HCT116 (cell line): Measurements from ENCODE around the gene CTSE. TPM values are rescaled to one million over a fixed set of nuclear protein-coding genes. Genes with fewer than 3 reads are reported as not detected.

Experiments
- ATAC-seq: fragments of 200-7000 bp; cut with Tn5 transposase; 2 replicates; pipeline ENCODE4 v1.9.1; 2020; ENCODE audit warnings: mild to moderate bottlenecking, moderate library complexity
- BruUV-seq: library from RNA; stranded (reverse); fragments of 400-500 nt; replicated peaks from 2 replicates; lab custom pipeline; 2021; lab: Mats Ljungman, UMichigan
- CTCF ChIA-PET: fragments of 300-600 bp; sonication (Branson Sonifier 250); formaldehyde crosslinking; loops from one replicate; lab custom pipeline; 2021; ENCODE audit warnings: antibody characterized with exemption; lab: Charles Lee
- POLR2A ChIA-PET: fragments of 300-600, 350-600 bp; sonication (Branson Sonifier 250); formaldehyde crosslinking; loops from one replicate; lab custom pipeline; 2021; ENCODE audit warnings: antibody characterized with exemption; lab: Charles Lee
- RAD21 ChIA-PET, 2 experiments: fragments of 300-600 bp; sonication (Branson Sonifier 250); formaldehyde crosslinking; loops; one replicate each; lab custom pipeline; 2023; ENCODE audit warnings: low total read pairs in 2 of 2; ENCODE audit not compliant: uncharacterized antibody in 2 of 2, unreplicated experiment in 2 of 2, low non-redundant PET in 1 of 2; lab: Charles Lee
- DNase-seq: peaks from one replicate; pipeline ENCODE4 v3.0.0-alpha.2; 2010; ENCODE audit warnings: low read depth, low spot score
- H2AFZ ChIP-seq: fragments of 200-600 bp; shearing (Covaris generic), sonication (generic); 2 replicates; pipeline ENCODE4 v1.6.1; 2017; ENCODE audit warnings: low read depth, mixed run types, mixed read lengths, antibody characterized with exemption, low read length; ENCODE audit not compliant: poor library complexity, severe bottlenecking
- H3K27ac ChIP-seq: 2 replicates; pipeline ENCODE4 v1.5.1; 2012; ENCODE audit warnings: low read depth, low read length
- H3K27me3 ChIP-seq: fragments of 200-600 bp; sonication (generic); 2 replicates; pipeline ENCODE4 v1.6.1; 2016; ENCODE audit warnings: mixed run types, low read length, mixed read lengths; ENCODE audit not compliant: insufficient read depth
- H3K36me3 ChIP-seq, 2 experiments: fragments of 200-500 bp in 1 of 2; fragments of 200-600 bp in 1 of 2; sonication (Bioruptor generic) in 1 of 2; sonication (generic) in 1 of 2; 2 replicates each; pipeline versions ENCODE4 v1.5.1 to v1.6.1; 2014 to 2016; ENCODE audit warnings: low read length in 2 of 2, inconsistent platforms in 1 of 2, mixed read lengths in 1 of 2, mixed run types in 1 of 2; ENCODE audit not compliant: insufficient read depth in 2 of 2, control insufficient read depth in 1 of 2
- H3K4me1 ChIP-seq, 2 experiments: fragments of 200-600 bp in 1 of 2; sonication (generic) in 1 of 2; 2 replicates each; pipeline versions ENCODE4 v1.5.1 to v1.6.1; 2012 to 2017; ENCODE audit warnings: low read length in 2 of 2, inconsistent platforms in 1 of 2, mild to moderate bottlenecking in 1 of 2, mixed read lengths in 1 of 2, mixed run types in 1 of 2, moderate library complexity in 1 of 2; ENCODE audit not compliant: insufficient read depth in 2 of 2, control insufficient read depth in 1 of 2
- H3K4me2 ChIP-seq: fragments of 200-600 bp; sonication (generic); 2 replicates; pipeline ENCODE4 v1.6.1; 2017; ENCODE audit warnings: mixed run types, low read length, mixed read lengths
- H3K4me3 ChIP-seq, 2 experiments: fragments of 200-600 bp in 1 of 2; sonication (generic) in 1 of 2; replicated peaks in 1 of 2; 2 replicates each; pipeline ENCODE4 v1.5.1; 2011 to 2016; ENCODE audit warnings: low read length in 2 of 2, control low read depth in 1 of 2, low read depth in 1 of 2, mild to moderate bottlenecking in 1 of 2, mixed read lengths in 1 of 2, mixed run types in 1 of 2
- H3K79me2 ChIP-seq: fragments of 200-600 bp; sonication (generic); 2 replicates; pipeline ENCODE4 v1.6.1; 2017; ENCODE audit warnings: mild to moderate bottlenecking, mixed run types, low read length, moderate library complexity, mixed read lengths; ENCODE audit not compliant: insufficient read depth
- H3K9ac ChIP-seq: fragments of 200-600 bp; sonication (generic); 2 replicates; pipeline ENCODE4 v1.6.1; 2016; ENCODE audit warnings: low read length, mixed read lengths
- H3K9me2 ChIP-seq: fragments of 200-600 bp; sonication (generic), shearing (Covaris generic); 2 replicates; pipeline ENCODE4 v1.6.1; 2017; ENCODE audit warnings: mixed run types, mild to moderate bottlenecking, moderate library complexity; ENCODE audit not compliant: insufficient read depth
- H3K9me3 ChIP-seq, 2 experiments: fragments of 200-500 bp in 1 of 2; fragments of 200-600 bp in 1 of 2; sonication (Bioruptor generic) in 1 of 2; sonication (generic) in 1 of 2; 2 replicates each; pipeline ENCODE4 v1.6.1; 2014 to 2017; ENCODE audit warnings: low read length in 2 of 2, mixed read lengths in 2 of 2, inconsistent platforms in 1 of 2, low read depth in 1 of 2, mild to moderate bottlenecking in 1 of 2, mixed run types in 1 of 2, moderate library complexity in 1 of 2; ENCODE audit not compliant: control insufficient read depth in 1 of 2, insufficient read depth in 1 of 2
- H4K20me1 ChIP-seq: fragments of 200-600 bp; sonication (generic), shearing (Covaris generic); 2 replicates; pipeline ENCODE4 v1.6.1; 2017; ENCODE audit warnings: mixed run types, mild to moderate bottlenecking, moderate library complexity; ENCODE audit not compliant: insufficient read depth
- CBX3 ChIP-seq: IDR thresholded peaks from 2 replicates; pipeline ENCODE4 v1.6.1; 2012; ENCODE audit warnings: low read depth
- CEBPB ChIP-seq: IDR thresholded peaks from 2 replicates; pipeline ENCODE4 v1.6.1; 2012; ENCODE audit warnings: low read depth
- EGR1 ChIP-seq: IDR thresholded peaks from 2 replicates; pipeline ENCODE4 v1.6.1; 2012; ENCODE audit warnings: low read depth
- EZH2phosphoT487 ChIP-seq: fragments of 200-600 bp; IDR thresholded peaks from 2 replicates; pipeline ENCODE4 v1.6.1; 2018; ENCODE audit warnings: antibody characterized with exemption, borderline replicate concordance
- FOSL1 ChIP-seq: IDR thresholded peaks from 2 replicates; pipeline ENCODE4 v1.6.1; 2012; ENCODE audit warnings: low read depth
- JUND ChIP-seq: IDR thresholded peaks from 2 replicates; pipeline ENCODE4 v1.6.1; 2012
- POLR2A ChIP-seq: IDR thresholded peaks from 2 replicates; pipeline ENCODE4 v1.7.0; 2011; ENCODE audit warnings: borderline replicate concordance; ENCODE audit not compliant: insufficient read depth, insufficient read length; ENCODE audit errors: extremely low read depth
- POLR2AphosphoS5 ChIP-seq: IDR thresholded peaks from 2 replicates; pipeline ENCODE4 v1.6.1; 2011; ENCODE audit warnings: mild to moderate bottlenecking, low read depth, low read length, moderate library complexity
- RAD21 ChIP-seq: IDR thresholded peaks from 2 replicates; pipeline ENCODE4 v1.6.1; 2012; ENCODE audit warnings: low read depth, mild to moderate bottlenecking
- SIN3A ChIP-seq: IDR thresholded peaks from 2 replicates; pipeline ENCODE4 v1.6.1; 2012; ENCODE audit warnings: low read depth
- SP1 ChIP-seq: IDR thresholded peaks from 2 replicates; pipeline ENCODE4 v1.6.1; 2012; ENCODE audit warnings: low read depth
- SRF ChIP-seq: IDR thresholded peaks from 2 replicates; pipeline ENCODE4 v1.6.1; 2012; ENCODE audit warnings: low read depth
- ZBTB33 ChIP-seq: IDR thresholded peaks from 2 replicates; pipeline ENCODE4 v1.6.1; 2011; ENCODE audit warnings: mild to moderate bottlenecking, low read length, moderate library complexity; ENCODE audit not compliant: insufficient replicate concordance; ENCODE audit errors: extremely low read depth
- ZFX ChIP-seq: fragments of 450-650 bp; IDR thresholded peaks from 2 replicates; pipeline ENCODE4 v1.6.1; 2017
- ZNF274 ChIP-seq: fragments of 200-500 bp; sonication (Bioruptor generic); IDR thresholded peaks from 2 replicates; pipeline ENCODE4 v1.6.1; 2014; ENCODE audit warnings: mild to moderate bottlenecking, low read depth, low read length, inconsistent platforms
- intact Hi-C: fragments of 100-400 bp; cut with micrococcal nuclease; formaldehyde crosslinking; loops from 2 replicates; pipeline ENCODE4 v1.10.0; 2022
- total RNA-seq: library from RNA; stranded (reverse); gene quantifications from one replicate; pipeline ENCODE4 v1.2.1, GENCODE V29; 2021; ENCODE audit not compliant: unreplicated experiment
- TF ChIP-seq, protein P1 (sequence below): IDR thresholded peaks from 2 replicates; pipeline ENCODE4 v1.6.1; 2012
- TF ChIP-seq, protein P2 (sequence below): IDR thresholded peaks from 2 replicates; pipeline ENCODE4 v1.6.1; 2012; ENCODE audit warnings: low read depth
- TF ChIP-seq, protein P3 (sequence below), 3 experiments: fragments of 200-600 bp in 1 of 3; sonication (generic) in 1 of 3; IDR thresholded peaks in 2 of 3; conservative IDR thresholded peaks in 1 of 3; 2 replicates each; pipeline ENCODE4 v1.5.1; 2012 to 2017; ENCODE audit warnings: low read depth in 2 of 3, low read length in 2 of 3, antibody characterized with exemption in 1 of 3, borderline replicate concordance in 1 of 3, control low read depth in 1 of 3, mild to moderate bottlenecking in 1 of 3, mixed read lengths in 1 of 3, mixed run types in 1 of 3, moderate library complexity in 1 of 3; ENCODE audit not compliant: insufficient read depth in 1 of 3
- TF ChIP-seq, protein P4 (sequence below): IDR thresholded peaks from 2 replicates; pipeline ENCODE4 v1.6.1; 2012

Gene CTSE
- total RNA-seq, 1 experiment from 2014 or later: 0.12 TPM

DNA sequence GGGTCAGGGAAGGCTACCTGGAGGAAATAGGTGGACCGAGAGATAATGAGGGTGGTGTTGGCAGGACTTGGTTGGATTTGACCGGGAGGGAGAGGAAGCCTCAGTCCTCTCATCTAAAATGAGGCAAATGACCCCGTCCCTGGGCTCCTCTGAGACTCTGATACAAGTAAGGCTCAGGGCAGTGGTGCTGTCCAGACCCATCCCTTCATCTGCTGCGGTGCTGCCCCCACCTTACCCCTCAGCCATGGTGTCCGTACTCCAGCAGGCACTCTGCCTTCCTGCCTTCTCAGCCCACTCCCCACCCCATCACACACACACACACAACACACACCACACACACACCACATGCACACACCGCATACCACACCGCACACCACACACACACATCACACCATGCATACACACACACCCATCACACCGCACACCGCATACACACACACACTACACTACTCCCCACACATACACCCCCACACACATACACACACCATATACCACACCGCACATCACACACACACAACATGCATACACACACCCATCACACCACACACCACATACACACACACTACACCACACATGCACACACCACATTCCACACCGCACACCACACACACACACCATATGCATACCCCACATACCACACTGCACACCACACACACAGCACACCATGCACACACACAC is 51.1 kb downstream of the CTSE start:
- intact Hi-C loops: no loop called here
- no peaks in the 10 kb centered on the region for H3K27me3 ChIP-seq
- no TSS peak for BruUV-seq
- no peak overlapping the region for H3K27ac ChIP-seq
- H2AFZ ChIP-seq: no peak overlapping the region
- H3K4me3 ChIP-seq: no peak overlapping the region
- H4K20me1 ChIP-seq: no peaks in the 10 kb centered on the region
- no peak overlapping the region for H3K4me2 ChIP-seq
- ChIA-PET CTCF (interaction anchor here (0.8 kb wide), 1 partner anchor 313 kb away, joined by 3 read pairs; no protein-coding TSS in a partner anchor), POLR2A (no interaction called here), RAD21 (no interaction called here)
- H3K4me1 ChIP-seq: peaks cover 6 to 10% of the 10 kb centered on the region in 2 experiments; a peak in 3 of 4 replicates
- ATAC-seq: no peak
- H3K9me3 ChIP-seq: no peaks in the 10 kb centered on the region
- no peaks in the 10 kb centered on the region for H3K79me2 ChIP-seq
- H3K9me2 ChIP-seq: no peaks in the 10 kb centered on the region
- TF ChIP-seq SRF (no peak), FOSL1 (no peak), ZBTB33 (no peak), POLR2AphosphoS5 (no peak), CEBPB (no peak), POLR2A (no peak), RAD21 (no peak), EZH2phosphoT487 (no peak), SIN3A (no peak), CBX3 (no peak), EGR1 (no peak), ZFX (no peak), SP1 (no peak), ZNF274 (no peak), JUND (no peak)
- TF ChIP-seq, protein P1, sequence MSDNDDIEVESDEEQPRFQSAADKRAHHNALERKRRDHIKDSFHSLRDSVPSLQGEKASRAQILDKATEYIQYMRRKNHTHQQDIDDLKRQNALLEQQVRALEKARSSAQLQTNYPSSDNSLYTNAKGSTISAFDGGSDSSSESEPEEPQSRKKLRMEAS: no peak
- TF ChIP-seq, protein P2, sequence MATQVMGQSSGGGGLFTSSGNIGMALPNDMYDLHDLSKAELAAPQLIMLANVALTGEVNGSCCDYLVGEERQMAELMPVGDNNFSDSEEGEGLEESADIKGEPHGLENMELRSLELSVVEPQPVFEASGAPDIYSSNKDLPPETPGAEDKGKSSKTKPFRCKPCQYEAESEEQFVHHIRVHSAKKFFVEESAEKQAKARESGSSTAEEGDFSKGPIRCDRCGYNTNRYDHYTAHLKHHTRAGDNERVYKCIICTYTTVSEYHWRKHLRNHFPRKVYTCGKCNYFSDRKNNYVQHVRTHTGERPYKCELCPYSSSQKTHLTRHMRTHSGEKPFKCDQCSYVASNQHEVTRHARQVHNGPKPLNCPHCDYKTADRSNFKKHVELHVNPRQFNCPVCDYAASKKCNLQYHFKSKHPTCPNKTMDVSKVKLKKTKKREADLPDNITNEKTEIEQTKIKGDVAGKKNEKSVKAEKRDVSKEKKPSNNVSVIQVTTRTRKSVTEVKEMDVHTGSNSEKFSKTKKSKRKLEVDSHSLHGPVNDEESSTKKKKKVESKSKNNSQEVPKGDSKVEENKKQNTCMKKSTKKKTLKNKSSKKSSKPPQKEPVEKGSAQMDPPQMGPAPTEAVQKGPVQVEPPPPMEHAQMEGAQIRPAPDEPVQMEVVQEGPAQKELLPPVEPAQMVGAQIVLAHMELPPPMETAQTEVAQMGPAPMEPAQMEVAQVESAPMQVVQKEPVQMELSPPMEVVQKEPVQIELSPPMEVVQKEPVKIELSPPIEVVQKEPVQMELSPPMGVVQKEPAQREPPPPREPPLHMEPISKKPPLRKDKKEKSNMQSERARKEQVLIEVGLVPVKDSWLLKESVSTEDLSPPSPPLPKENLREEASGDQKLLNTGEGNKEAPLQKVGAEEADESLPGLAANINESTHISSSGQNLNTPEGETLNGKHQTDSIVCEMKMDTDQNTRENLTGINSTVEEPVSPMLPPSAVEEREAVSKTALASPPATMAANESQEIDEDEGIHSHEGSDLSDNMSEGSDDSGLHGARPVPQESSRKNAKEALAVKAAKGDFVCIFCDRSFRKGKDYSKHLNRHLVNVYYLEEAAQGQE: no peak
- TF ChIP-seq, protein P3, sequence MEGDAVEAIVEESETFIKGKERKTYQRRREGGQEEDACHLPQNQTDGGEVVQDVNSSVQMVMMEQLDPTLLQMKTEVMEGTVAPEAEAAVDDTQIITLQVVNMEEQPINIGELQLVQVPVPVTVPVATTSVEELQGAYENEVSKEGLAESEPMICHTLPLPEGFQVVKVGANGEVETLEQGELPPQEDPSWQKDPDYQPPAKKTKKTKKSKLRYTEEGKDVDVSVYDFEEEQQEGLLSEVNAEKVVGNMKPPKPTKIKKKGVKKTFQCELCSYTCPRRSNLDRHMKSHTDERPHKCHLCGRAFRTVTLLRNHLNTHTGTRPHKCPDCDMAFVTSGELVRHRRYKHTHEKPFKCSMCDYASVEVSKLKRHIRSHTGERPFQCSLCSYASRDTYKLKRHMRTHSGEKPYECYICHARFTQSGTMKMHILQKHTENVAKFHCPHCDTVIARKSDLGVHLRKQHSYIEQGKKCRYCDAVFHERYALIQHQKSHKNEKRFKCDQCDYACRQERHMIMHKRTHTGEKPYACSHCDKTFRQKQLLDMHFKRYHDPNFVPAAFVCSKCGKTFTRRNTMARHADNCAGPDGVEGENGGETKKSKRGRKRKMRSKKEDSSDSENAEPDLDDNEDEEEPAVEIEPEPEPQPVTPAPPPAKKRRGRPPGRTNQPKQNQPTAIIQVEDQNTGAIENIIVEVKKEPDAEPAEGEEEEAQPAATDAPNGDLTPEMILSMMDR (IDR thresholded peaks at IDR 0.05 in 2 of 3, conservative IDR thresholded peaks at IDR 0.05 in 1 of 3; ENCODE audit: borderline replicate concordance in 1 of 3, insufficient read depth in 1 of 3, low read depth in 2 of 3, low read length in 2 of 3): no peak
- TF ChIP-seq, protein P4, sequence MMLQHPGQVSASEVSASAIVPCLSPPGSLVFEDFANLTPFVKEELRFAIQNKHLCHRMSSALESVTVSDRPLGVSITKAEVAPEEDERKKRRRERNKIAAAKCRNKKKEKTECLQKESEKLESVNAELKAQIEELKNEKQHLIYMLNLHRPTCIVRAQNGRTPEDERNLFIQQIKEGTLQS: no peak
- TF ChIP-seq, all 23 proteins: peak for 0
- H3K36me3 ChIP-seq: no peaks in the 10 kb centered on the region
- DNase-seq: no peak
- no peak overlapping the region for H3K9ac ChIP-seq
